Immature natural killer cell (primary cell): ENCODE measurements around the gene ZBTB4. TPM values are rescaled to one million over a fixed set of nuclear protein-coding genes. Genes with fewer than 3 reads are reported as not detected.

Source experiments
- DNase-seq, 3 donors: peaks; one replicate each; pipeline ENCODE4 v3.0.0; 2022; ENCODE audit warnings: mixed read lengths in 1 of 3
- H3K27ac Mint-ChIP-seq, 6 donors: one replicate each; pipeline ENCODE4 v1.8.0; 2020; ENCODE audit warnings: mixed read lengths in 6 of 6, mild to moderate bottlenecking in 5 of 6, inconsistent platforms in 4 of 6, moderate library complexity in 3 of 6
- H3K27me3 Mint-ChIP-seq, 3 donors: one replicate each; pipeline ENCODE4 v1.8.0; 2020 to 2021; ENCODE audit warnings: low read depth in 3 of 3, mild to moderate bottlenecking in 3 of 3, mixed read lengths in 3 of 3, moderate library complexity in 3 of 3, inconsistent platforms in 1 of 3
- H3K36me3 Mint-ChIP-seq, 3 donors: one replicate each; pipeline ENCODE4 v1.8.0; 2020; ENCODE audit warnings: mixed read lengths in 3 of 3, inconsistent platforms in 2 of 3, mild to moderate bottlenecking in 2 of 3
- H3K4me1 Mint-ChIP-seq, 2 donors: one replicate each; pipeline ENCODE4 v1.8.0; 2020; ENCODE audit warnings: inconsistent platforms in 2 of 2, mild to moderate bottlenecking in 2 of 2, mixed read lengths in 2 of 2, moderate library complexity in 1 of 2
- H3K4me3 Mint-ChIP-seq, 5 donors: one replicate each; pipeline ENCODE4 v1.8.0; 2020; ENCODE audit warnings: mild to moderate bottlenecking in 5 of 5, mixed read lengths in 5 of 5, inconsistent platforms in 3 of 5, moderate library complexity in 3 of 5
- H3K9me3 Mint-ChIP-seq, 6 donors: one replicate each; pipeline ENCODE4 v1.8.0; 2020; ENCODE audit warnings: mild to moderate bottlenecking in 6 of 6, mixed read lengths in 6 of 6, inconsistent platforms in 4 of 6, moderate library complexity in 3 of 6
- polyA plus RNA-seq, 3 donors: library from polyadenylated mRNA; unstranded; fragments of 300-500 nt; fragmentation: Illumina TruSeq; gene quantifications; one replicate each; pipeline ENCODE4 v1.2.3, GENCODE V29; 2021

The ZBTB4 gene
- polyA plus RNA-seq, 3 donors from 2014 or later, result 4.4 to 25.8 (median 8.3) TPM

DNA sequence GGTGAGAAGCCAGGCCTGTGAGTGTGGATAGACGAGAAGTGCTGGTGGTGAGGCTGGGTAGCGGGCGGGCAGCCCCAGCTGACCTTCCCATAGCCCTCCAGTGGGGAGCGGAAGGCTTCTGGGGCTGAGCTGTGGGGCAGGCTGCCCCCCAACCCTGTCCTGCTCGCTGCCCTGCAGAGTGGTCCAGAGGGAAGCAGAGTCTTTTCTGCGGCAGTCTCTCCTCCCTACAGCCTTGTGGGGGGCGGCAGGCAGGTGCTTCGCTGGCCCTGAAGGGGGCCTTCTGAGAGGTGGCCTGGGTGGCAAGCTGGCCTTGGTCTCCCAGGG, 68.0 kb downstream of the ZBTB4 start:
- peaks cover 0 to 7% (median 5%) of the 10 kb centered on the region in 3 donors for H3K27me3 Mint-ChIP-seq
- no peak overlapping the region for H3K27ac Mint-ChIP-seq
- H3K9me3 Mint-ChIP-seq, result peaks cover 0 to 2% (median 0%) of the 10 kb centered on the region in 6 donors
- no peak overlapping the region for H3K4me3 Mint-ChIP-seq
- no peak for DNase-seq
- peaks cover 0 to 1% of the 10 kb centered on the region in 2 donors for H3K4me1 Mint-ChIP-seq
- no peaks in the 10 kb centered on the region for H3K36me3 Mint-ChIP-seq

DNA sequence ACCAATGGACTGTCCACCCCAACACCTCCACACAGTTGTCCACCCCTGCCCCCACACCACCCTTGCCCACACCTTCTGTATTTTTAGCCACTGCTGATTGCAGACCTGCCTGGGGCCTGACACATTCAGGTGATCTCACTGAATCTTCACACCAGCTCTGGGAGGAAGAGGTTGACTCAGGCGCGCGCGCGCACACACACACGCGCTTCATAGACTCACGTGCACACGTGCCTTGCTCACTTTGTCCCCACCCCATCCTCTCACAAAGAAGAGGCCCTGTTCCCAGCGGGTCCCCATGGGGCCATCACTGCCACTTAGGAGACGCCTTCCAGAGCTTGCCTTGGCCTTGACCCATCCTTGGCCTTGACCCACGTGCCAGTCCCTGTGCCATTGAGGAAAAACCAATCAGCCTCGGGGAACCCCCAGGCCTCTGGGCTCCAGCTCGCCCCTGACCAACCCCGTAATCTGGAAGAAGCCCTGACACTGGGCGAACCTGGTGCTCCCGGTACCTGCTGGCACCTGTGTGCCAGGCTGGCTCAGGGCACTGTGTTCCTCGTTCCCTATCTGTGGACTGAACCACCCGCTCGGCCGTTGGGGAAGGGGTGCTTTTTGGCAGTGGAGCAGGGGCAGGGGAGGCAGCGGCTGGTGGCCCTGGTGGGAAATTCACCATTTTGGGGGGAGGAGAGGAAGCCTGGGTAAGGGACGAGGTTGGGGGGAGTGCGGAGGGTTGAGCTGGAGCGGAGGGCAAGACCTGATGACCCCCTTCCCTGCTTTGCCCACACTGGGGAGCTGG, 68.6 kb downstream of the ZBTB4 start:
- no peak overlapping the region for H3K4me3 Mint-ChIP-seq

DNA sequence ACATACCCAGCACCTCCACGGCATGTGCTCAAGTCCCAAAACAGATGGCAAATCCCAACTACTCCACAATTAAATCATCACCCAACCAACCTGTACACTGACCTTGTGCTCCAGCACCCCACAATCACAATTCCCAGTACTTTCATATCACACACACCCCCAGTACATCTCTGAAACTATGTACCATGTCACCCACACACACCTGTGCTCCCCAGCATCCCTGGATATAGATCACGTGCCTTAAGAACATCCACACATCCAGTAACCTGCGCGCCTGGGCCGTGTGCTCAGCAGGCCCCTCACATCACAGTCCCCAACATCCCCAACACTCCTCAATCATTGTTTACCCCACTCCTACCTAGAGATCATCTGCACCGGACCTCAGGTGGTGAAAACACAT, 69.7 kb downstream of the ZBTB4 start:
- no peak for DNase-seq
- no peak overlapping the region for H3K27ac Mint-ChIP-seq
- H3K9me3 Mint-ChIP-seq, result peaks cover 0 to 2% (median 0%) of the 10 kb centered on the region in 6 donors
- peak overlapping the region in 1 of 5 donors; percentile 46 for H3K4me3 Mint-ChIP-seq
- peaks cover 0 to 5% of the 10 kb centered on the region in 2 donors for H3K4me1 Mint-ChIP-seq
- no peaks in the 10 kb centered on the region for H3K36me3 Mint-ChIP-seq
- H3K27me3 Mint-ChIP-seq, result peaks cover 0 to 6% (median 3%) of the 10 kb centered on the region in 3 donors

More for the DNA sequence above, 68.6 kb downstream of the ZBTB4 start:
- Mint-ChIP-seq H3K36me3 (no peaks in the 10 kb centered on the region), H3K4me1 (peaks cover 0 to 4% of the 10 kb centered on the region in 2 donors), H3K27ac (no peak overlapping the region), H3K27me3 (peaks cover 0 to 5% (median 4%) of the 10 kb centered on the region in 3 donors), H3K9me3 (peaks cover 0 to 2% (median 0%) of the 10 kb centered on the region in 6 donors)
- DNase-seq, result no peak

Other genes starting within 250 kb of the ZBTB4 start
- 10 to 100 TPM; 19.4 to 28.5 (median 25.2) TPM for gene DVL2, start 245.1 kb downstream of the ZBTB4 start, polyA plus RNA-seq
- gene PHF23, start 240.2 kb downstream of the ZBTB4 start, polyA plus RNA-seq, result 10 to 100 TPM; 11.9 to 41.4 (median 17.7) TPM
- 100 to 1,000 TPM; 764 to 982 (median 905) TPM for gene GABARAP, start 237.2 kb downstream of the ZBTB4 start, polyA plus RNA-seq
- gene CTDNEP1, start 227.9 kb downstream of the ZBTB4 start, polyA plus RNA-seq, result 10 to 100 TPM; 33.2 to 61.1 (median 57.8) TPM
- gene ELP5, start 227.4 kb downstream of the ZBTB4 start, polyA plus RNA-seq, result 100 to 1,000 TPM in 1 of 3 donors, 10 to 100 TPM in 2; 65.0 to 108 (median 89.0) TPM
- 1 to 10 TPM; 2.5 to 8.7 (median 3.7) TPM for gene CLDN7, start 217.2 kb downstream of the ZBTB4 start, polyA plus RNA-seq
- under 1 TPM in 1 of 3 donors, not detected in 2; 0.26 TPM for gene SLC2A4, start 197.9 kb downstream of the ZBTB4 start, polyA plus RNA-seq
- gene YBX2, start 185.0 kb downstream of the ZBTB4 start, polyA plus RNA-seq, result not detected
- gene EIF5A, start 172.0 kb downstream of the ZBTB4 start, polyA plus RNA-seq, result 100 to 1,000 TPM; 235 to 814 (median 797) TPM
- gene GPS2, start 164.3 kb downstream of the ZBTB4 start, polyA plus RNA-seq, result 100 to 1,000 TPM; 100 to 129 (median 123) TPM
- gene NEURL4, start 150.3 kb downstream of the ZBTB4 start, polyA plus RNA-seq, result 1 to 10 TPM in 2 of 3 donors, under 1 TPM in 1; 0.58 to 2.8 (median 1.4) TPM
- 100 to 1,000 TPM; 137 to 227 (median 214) TPM for gene ACAP1, start 143.1 kb downstream of the ZBTB4 start, polyA plus RNA-seq
- gene KCTD11, start 127.5 kb downstream of the ZBTB4 start, polyA plus RNA-seq, result 10 to 100 TPM in 1 of 3 donors, 1 to 10 TPM in 2; 5.5 to 13.0 (median 9.4) TPM
- gene TMEM95, start 124.5 kb downstream of the ZBTB4 start, polyA plus RNA-seq, result not detected
- gene TNK1, start 98.5 kb downstream of the ZBTB4 start, polyA plus RNA-seq, result under 1 TPM in 2 of 3 donors, not detected in 1; 0.21 to 0.29 TPM
- 10 to 100 TPM; 38.1 to 82.5 (median 54.2) TPM for gene PLSCR3, start 85.1 kb downstream of the ZBTB4 start, polyA plus RNA-seq
- 100 to 1,000 TPM in 1 of 3 donors, 10 to 100 TPM in 2; 30.7 to 116 (median 60.7) TPM for gene TMEM256, start 75.5 kb downstream of the ZBTB4 start, polyA plus RNA-seq
- gene NLGN2, start 71.8 kb downstream of the ZBTB4 start, polyA plus RNA-seq, result not detected
- gene SPEM1, start 59.3 kb downstream of the ZBTB4 start, polyA plus RNA-seq, result not detected
- not detected for gene SPEM2, start 54.0 kb downstream of the ZBTB4 start, polyA plus RNA-seq
- gene SPEM3, start 50.8 kb downstream of the ZBTB4 start, polyA plus RNA-seq, result not detected
- gene TMEM102, start 44.2 kb downstream of the ZBTB4 start, polyA plus RNA-seq, result 10 to 100 TPM; 15.9 to 27.9 (median 16.4) TPM
- not detected for gene FGF11, start 40.1 kb downstream of the ZBTB4 start, polyA plus RNA-seq
- gene CHRNB1, start 34.6 kb downstream of the ZBTB4 start, polyA plus RNA-seq, result 10 to 100 TPM; 32.4 to 41.3 (median 38.5) TPM
- gene SLC35G6, start 1.8 kb upstream of the ZBTB4 start, polyA plus RNA-seq, result not detected
- 10 to 100 TPM; 16.0 to 67.8 (median 25.7) TPM for gene POLR2A, start 4.7 kb upstream of the ZBTB4 start, polyA plus RNA-seq
- 10 to 100 TPM; 32.1 to 69.9 (median 32.7) TPM for gene TNFSF12, start 69.4 kb upstream of the ZBTB4 start, polyA plus RNA-seq
- gene TNFSF13, start 79.1 kb upstream of the ZBTB4 start, polyA plus RNA-seq, result 1 to 10 TPM; 1.4 to 6.1 (median 5.3) TPM
- 10 to 100 TPM; 17.5 to 19.4 (median 19.0) TPM for gene SENP3, start 82.3 kb upstream of the ZBTB4 start, polyA plus RNA-seq
- gene CD68, start 100.0 kb upstream of the ZBTB4 start, polyA plus RNA-seq, result 1 to 10 TPM; 1.9 to 6.5 (median 6.1) TPM
- 10 to 100 TPM; 31.6 to 44.0 (median 41.6) TPM for gene MPDU1, start 104.2 kb upstream of the ZBTB4 start, polyA plus RNA-seq
- not detected for gene SOX15, start 110.5 kb upstream of the ZBTB4 start, polyA plus RNA-seq
- 10 to 100 TPM in 2 of 3 donors, 1 to 10 TPM in 1; 8.3 to 25.1 (median 10.4) TPM for gene FXR2, start 135.3 kb upstream of the ZBTB4 start, polyA plus RNA-seq
- 10 to 100 TPM; 33.9 to 39.1 (median 35.4) TPM for gene SAT2, start 148.2 kb upstream of the ZBTB4 start, polyA plus RNA-seq
- not detected for gene SHBG, start 150.5 kb upstream of the ZBTB4 start, polyA plus RNA-seq
- gene ATP1B2, start 171.3 kb upstream of the ZBTB4 start, polyA plus RNA-seq, result not detected
- gene TP53, start 207.9 kb upstream of the ZBTB4 start, polyA plus RNA-seq, result 10 to 100 TPM; 17.0 to 39.7 (median 18.7) TPM
- 10 to 100 TPM; 18.5 to 24.8 (median 18.7) TPM for gene WRAP53, start 208.8 kb upstream of the ZBTB4 start, polyA plus RNA-seq
- gene EFNB3, start 225.6 kb upstream of the ZBTB4 start, polyA plus RNA-seq, result not detected
- under 1 TPM in 1 of 3 donors, not detected in 2; 0.26 TPM for gene DNAH2, start 238.1 kb upstream of the ZBTB4 start, polyA plus RNA-seq